IMR-90 (cell line): Measurements from ENCODE around the gene COG8. TPM values are rescaled to one million over a fixed set of nuclear protein-coding genes. Genes with fewer than 3 reads are reported as not detected.

Source experiments
- ATAC-seq: fragments of 200-7000 bp; cut with Tn5 transposase; 2 replicates; pipeline ENCODE4 v1.9.1; 2020; ENCODE audit warnings: low read depth, mild to moderate bottlenecking, moderate library complexity
- BruUV-seq: library from RNA; stranded (reverse); fragments of 400-500 nt; replicated peaks from 2 replicates; lab custom pipeline; 2021; lab: Mats Ljungman, UMichigan
- CTCF ChIA-PET: fragments of 300-600 bp; formaldehyde crosslinking; extraction: SDS; loops from one replicate; lab custom pipeline; 2021; ENCODE audit warnings: antibody characterized with exemption; lab: Yijun Ruan, JAX
- POLR2A ChIA-PET: fragments of 300-600 bp; sonication (Branson Sonifier 250); formaldehyde crosslinking; loops from one replicate; lab custom pipeline; 2022; ENCODE audit warnings: antibody characterized with exemption; ENCODE audit not compliant: unreplicated experiment; lab: Charles Lee
- DNase-seq: peaks from one replicate; pipeline ENCODE4 v3.0.0; 2013
- H2AFZ ChIP-seq: replicated peaks from 2 replicates; pipeline ENCODE3; 2013; ENCODE audit warnings: low read length, mild to moderate bottlenecking; ENCODE audit not compliant: poor library complexity
- H2AK5ac ChIP-seq: 2 replicates; pipeline ENCODE4 v1.6.1; 2013; ENCODE audit warnings: low read depth, low read length, inconsistent platforms
- H2AK9ac ChIP-seq: replicated peaks from 2 replicates; pipeline ENCODE3; 2013; ENCODE audit warnings: mild to moderate bottlenecking, low read depth, low read length, moderate library complexity; ENCODE audit not compliant: poor library complexity
- H2BK120ac ChIP-seq: 2 replicates; pipeline ENCODE4 v1.6.1; 2013; ENCODE audit warnings: low read depth, low read length, inconsistent platforms
- H2BK15ac ChIP-seq: 3 replicates; pipeline ENCODE4 v1.6.1; 2013; ENCODE audit warnings: low read depth, low read length, inconsistent platforms
- H2BK20ac ChIP-seq: 2 replicates; pipeline ENCODE4 v1.6.1; 2013; ENCODE audit warnings: low read depth, mild to moderate bottlenecking, inconsistent platforms, low read length, moderate library complexity
- H2BK5ac ChIP-seq: 2 replicates; pipeline ENCODE4 v1.6.1; 2013; ENCODE audit warnings: mild to moderate bottlenecking, low read depth, low read length, inconsistent platforms; ENCODE audit not compliant: poor library complexity, severe bottlenecking
- H3K14ac ChIP-seq: replicated peaks from 2 replicates; pipeline ENCODE4 v1.6.1; 2013; ENCODE audit warnings: low read depth, low read length, inconsistent platforms
- H3K18ac ChIP-seq: 2 replicates; pipeline ENCODE4 v1.6.1; 2013; ENCODE audit warnings: low read depth, low read length, control low read depth
- H3K23ac ChIP-seq: 2 replicates; pipeline ENCODE4 v1.6.1; 2013; ENCODE audit warnings: low read depth, low read length, inconsistent platforms
- H3K27ac ChIP-seq: 2 replicates; pipeline ENCODE4 v1.5.1; 2013; ENCODE audit warnings: mild to moderate bottlenecking, control low read depth, low read length; ENCODE audit not compliant: insufficient read depth
- H3K27me3 ChIP-seq: 2 replicates; pipeline ENCODE4 v1.6.1; 2013; ENCODE audit warnings: low read length; ENCODE audit not compliant: control insufficient read depth, insufficient read depth
- H3K36me3 ChIP-seq: 2 replicates; pipeline ENCODE4 v1.6.1; 2013; ENCODE audit warnings: low read length, mixed read lengths; ENCODE audit not compliant: control insufficient read depth, insufficient read depth
- H3K4ac ChIP-seq: 2 replicates; pipeline ENCODE4 v1.6.1; 2013; ENCODE audit warnings: low read depth, low read length, inconsistent platforms
- H3K4me1 ChIP-seq: 2 replicates; pipeline ENCODE4 v1.6.1; 2013; ENCODE audit warnings: low read length, mixed read lengths; ENCODE audit not compliant: control insufficient read depth, insufficient read depth
- H3K4me2 ChIP-seq: 2 replicates; pipeline ENCODE4 v1.6.1; 2013; ENCODE audit warnings: low read depth, mild to moderate bottlenecking, control low read depth, low read length, moderate library complexity
- H3K4me3 ChIP-seq: 2 replicates; pipeline ENCODE4 v1.5.1; 2013; ENCODE audit warnings: low read depth, mild to moderate bottlenecking, control low read depth, low read length, moderate library complexity; ENCODE audit not compliant: insufficient read depth
- H3K56ac ChIP-seq: 2 replicates; pipeline ENCODE4 v1.6.1; 2013; ENCODE audit warnings: low read length, inconsistent platforms; ENCODE audit not compliant: insufficient read depth; ENCODE audit errors: extremely low read depth
- H3K79me1 ChIP-seq, 2 experiments: 2 replicates each; pipeline ENCODE4 v1.6.1; 2013; ENCODE audit warnings: low read length in 2 of 2, inconsistent platforms in 1 of 2, low read depth in 1 of 2
- H3K9ac ChIP-seq: 2 replicates; pipeline ENCODE4 v1.6.1; 2013; ENCODE audit warnings: low read depth, low read length, control low read depth
- H3K9me1 ChIP-seq: 2 replicates; pipeline ENCODE4 v1.6.1; 2013; ENCODE audit warnings: low read length, inconsistent platforms; ENCODE audit not compliant: insufficient read depth
- H3K9me3 ChIP-seq: 2 replicates; pipeline ENCODE4 v1.6.1; 2013; ENCODE audit warnings: low read length; ENCODE audit not compliant: control insufficient read depth, insufficient read depth
- H4K20me1 ChIP-seq: 2 replicates; pipeline ENCODE4 v1.6.1; 2013; ENCODE audit warnings: low read length, inconsistent platforms; ENCODE audit not compliant: insufficient read depth
- H4K5ac ChIP-seq: 2 replicates; pipeline ENCODE4 v1.6.1; 2013; ENCODE audit warnings: mild to moderate bottlenecking, low read depth, low read length, control low read depth
- H4K8ac ChIP-seq, 2 experiments: 2 replicates each; pipeline ENCODE4 v1.6.1; 2013; ENCODE audit warnings: low read depth in 2 of 2, low read length in 2 of 2, control low read depth in 1 of 2, inconsistent platforms in 1 of 2
- H4K91ac ChIP-seq: 2 replicates; pipeline ENCODE4 v1.6.1; 2013; ENCODE audit warnings: low read depth, low read length, inconsistent platforms; ENCODE audit not compliant: insufficient read depth
- BHLHE40 ChIP-seq: fragments of 150-350 bp; IDR thresholded peaks from 2 replicates; pipeline ENCODE4 v1.6.1; 2016; ENCODE audit warnings: mild to moderate bottlenecking, low read depth, low read length
- CEBPB ChIP-seq: IDR thresholded peaks from 2 replicates; pipeline ENCODE4 v1.6.1; 2012; ENCODE audit warnings: low read depth, low read length, improper control_type of control experiment
- CHD1 ChIP-seq: IDR thresholded peaks from 2 replicates; pipeline ENCODE4 v1.6.1; 2012; ENCODE audit warnings: low read depth, low read length, improper control_type of control experiment
- CTCF ChIP-seq: conservative IDR thresholded peaks from 2 replicates; pipeline ENCODE4 v1.5.1; 2012; ENCODE audit warnings: mild to moderate bottlenecking, low read depth, low read length, improper control_type of control experiment
- ELK1 ChIP-seq: fragments of 150-350 bp; IDR thresholded peaks from 2 replicates; pipeline ENCODE4 v1.6.1; 2016; ENCODE audit warnings: low read depth, mild to moderate bottlenecking, low read length, moderate library complexity, borderline replicate concordance
- FOS ChIP-seq: fragments of 150-350 bp; IDR thresholded peaks from 2 replicates; pipeline ENCODE4 v1.6.1; 2016; ENCODE audit warnings: low read depth, low read length
- MAFK ChIP-seq: IDR thresholded peaks from 2 replicates; pipeline ENCODE4 v1.6.1; 2012; ENCODE audit warnings: low read depth, low read length, improper control_type of control experiment
- MAZ ChIP-seq: IDR thresholded peaks from 2 replicates; pipeline ENCODE4 v1.6.1; 2012; ENCODE audit warnings: low read depth, mild to moderate bottlenecking, low read length, improper control_type of control experiment, moderate library complexity, borderline replicate concordance
- MXI1 ChIP-seq: IDR thresholded peaks from 2 replicates; pipeline ENCODE4 v1.6.1; 2012; ENCODE audit warnings: low read depth, mild to moderate bottlenecking, low read length, moderate library complexity, borderline replicate concordance
- NFE2L2 ChIP-seq: fragments of 150-350 bp; IDR thresholded peaks from 2 replicates; pipeline ENCODE4 v1.6.1; 2016; ENCODE audit warnings: low read depth, mild to moderate bottlenecking, low read length
- POLR2A ChIP-seq: IDR thresholded peaks from 2 replicates; pipeline ENCODE4 v1.6.1; 2012; ENCODE audit warnings: mild to moderate bottlenecking, low read depth, low read length
- RAD21 ChIP-seq: IDR thresholded peaks from 2 replicates; pipeline ENCODE4 v1.6.1; 2012; ENCODE audit warnings: low read length, improper control_type of control experiment
- RCOR1 ChIP-seq: IDR thresholded peaks from 2 replicates; pipeline ENCODE4 v1.6.1; 2012; ENCODE audit warnings: mild to moderate bottlenecking, low read length, improper control_type of control experiment; ENCODE audit not compliant: insufficient replicate concordance
- RFX5 ChIP-seq: IDR thresholded peaks from 2 replicates; pipeline ENCODE4 v1.8.0; 2012; ENCODE audit warnings: low read depth, mild to moderate bottlenecking, low read length, moderate library complexity
- SMC3 ChIP-seq: fragments of 150-350 bp; IDR thresholded peaks from 2 replicates; pipeline ENCODE4 v1.6.1; 2016; ENCODE audit warnings: low read depth, mild to moderate bottlenecking, antibody characterized with exemption, low read length, moderate library complexity
- USF2 ChIP-seq: fragments of 150-350 bp; IDR thresholded peaks from 2 replicates; pipeline ENCODE4 v1.6.1; 2017; ENCODE audit warnings: mild to moderate bottlenecking, antibody characterized with exemption, low read length, low read depth
- WGBS, 2 experiments: methylation state at CpG; one replicate each; pipeline versions ENCODE4 v1.1.5 to v1.1.7; 2013; ENCODE audit warnings: missing lambda C conversion rate in 2 of 2; ENCODE audit not compliant: insufficient read length in 1 of 2; ENCODE audit errors: extremely low coverage in 2 of 2; 5-methylcytosine and 5-hydroxymethylcytosine counted together
- dilution Hi-C: fragments of 300-500 bp; cut with HindIII; formaldehyde crosslinking; loops from one replicate; pipeline ENCODE4 v1.14.3; 2018; ENCODE audit warnings: low sequenced_read_pairs; ENCODE audit not compliant: unreplicated experiment
- in situ Hi-C: fragments of 300-500 bp; cut with MboI; formaldehyde crosslinking; loops from 3 replicates; pipeline ENCODE4 v1.14.3; 2019; ENCODE audit warnings: low sequenced_read_pairs, inconsistent platforms, mixed read lengths
- intact Hi-C: fragments of 100-400 bp; cut with micrococcal nuclease; formaldehyde crosslinking; loops from 2 replicates; pipeline ENCODE4 v1.10.0; 2022
- polyA plus RNA-seq, 3 experiments: library from polyadenylated mRNA; depleted of rRNA; stranded (reverse); fragments of >200 nt; gene quantifications; 2 replicates each; pipeline ENCODE4 v1.2.3, GENCODE V29; 2012; ENCODE audit warnings: low replicate concordance in 1 of 3
- total RNA-seq: library from RNA; depleted of rRNA; stranded (reverse); fragments of >200 nt; gene quantifications from 2 replicates; pipeline ENCODE4 v1.2.3, GENCODE V29; 2012

Gene COG8
- total and polyA plus RNA-seq, 2 of the 4 experiments (the other 2 are of a cell fraction): 23.4 to 26.2 TPM

GRCh38 chr16:69348222-69348621 is 8.9 kb upstream of the COG8 start:
- Histone ChIP-seq H2BK5ac (no peak overlapping the region), H3K14ac (no peak overlapping the region), H3K4ac (no peak overlapping the region), H2BK20ac (no peak overlapping the region), H3K4me3 (no peak overlapping the region), H3K56ac (no peak overlapping the region), H3K4me1 (peaks cover 2% of the 10 kb centered on the region; the same call in 1 of the 2 replicates), H2AFZ (no peak overlapping the region), H4K5ac (no peak overlapping the region), H3K23ac (no peak overlapping the region), H3K27me3 (no peaks in the 10 kb centered on the region), H2AK5ac (no peak overlapping the region), H2BK120ac (no peak overlapping the region), H3K36me3 (peaks cover 9% of the 10 kb centered on the region), H3K27ac (no peak overlapping the region), H3K9me1 (peaks cover 3% of the 10 kb centered on the region; the same call in 1 of the 2 replicates), H3K79me1 (0 out of 4 replicates have a peak, but pooled peaks cover 0 to 4% of the 10 kb centered on the region in 2 experiments), H4K8ac (no peak overlapping the region), H2AK9ac (no peak overlapping the region), H3K9me3 (no peaks in the 10 kb centered on the region), H4K91ac (no peak overlapping the region), H4K20me1 (no peaks in the 10 kb centered on the region), H3K18ac (no peak overlapping the region), H3K9ac (no peak overlapping the region), H3K4me2 (no peak overlapping the region), H2BK15ac (no peak overlapping the region)
- TF ChIP-seq CTCF (no peak), CHD1 (no peak), POLR2A (no peak), BHLHE40 (no peak), RCOR1 (no peak), RAD21 (no peak), USF2 (no peak), NFE2L2 (no peak), ELK1 (no peak), FOS (no peak), MAFK (no peak), CEBPB (no peak), MXI1 (no peak), SMC3 (no peak), RFX5 (no peak), MAZ (no peak)
- 100% methylated on average over 2 of the region's 6 CpGs; no CpG with 5 or more reads in 1 of the 2 experiments for WGBS, 2 experiments
- in situ Hi-C loops: no loop called here
- no peak for DNase-seq
- POLR2A ChIA-PET: no interaction called here
- BruUV-seq: no TSS peak
- intact Hi-C loops: no loop called here
- dilution Hi-C loops: no loop called here
- ATAC-seq: peak; percentile 33; the same call in 1 of the 2 replicates
- CTCF ChIA-PET: interaction anchor here (0.7 kb wide), 1 partner anchor 378 kb away, joined by 3 read pairs; no protein-coding TSS in a partner anchor
